Activated naive CD4-positive, alpha-beta T cell treated with anti-CD3 and anti-CD28 coated beads, Interleukin-2, amount 50 U/mL, for 72 hours (primary cell): Measurements from ENCODE around the gene TENM3. TPM values are rescaled to one million over a fixed set of nuclear protein-coding genes. Genes with fewer than 3 reads are reported as not detected.
"Not testable (repeated sequence)": the region's sequence is repeated elsewhere in the genome, so short reads cannot be mapped to it uniquely, and the experiment has no call there.

Experiments used
- ATAC-seq, 2 donors: fragments of 150-1000 bp; cut with Tn5 transposase; 2 replicates each; pipeline ENCODE4 v1.10.0; 2021; ENCODE audit warnings: mild to moderate bottlenecking in 2 of 2, moderate library complexity in 2 of 2
- DNase-seq, 2 donors: peaks; one replicate each; pipeline ENCODE4 v3.0.0; 2021 to 2022; ENCODE audit warnings: low spot score in 2 of 2
- H3K27ac Mint-ChIP-seq, 2 donors: one replicate each; pipeline ENCODE4 v1.8.0; 2022; ENCODE audit warnings: mild to moderate bottlenecking in 2 of 2, mixed read lengths in 2 of 2
- H3K36me3 Mint-ChIP-seq, 2 donors: one replicate each; pipeline ENCODE4 v1.8.0; 2022; ENCODE audit warnings: mixed read lengths in 2 of 2
- H3K9me3 Mint-ChIP-seq, 2 donors: one replicate each; pipeline ENCODE4 v1.8.0; 2022; ENCODE audit warnings: mixed read lengths in 2 of 2
- total RNA-seq, 2 donors: library from RNA; stranded (reverse); gene quantifications; one replicate each; pipeline ENCODE4 v1.2.3, GENCODE V29; 2022

Gene TENM3
- total RNA-seq, 2 donors from 2014 or later: not detected

GRCh38 chr4:182380771-182381181 is 137.6 kb downstream of the TENM3 start:
- no peaks in the 10 kb centered on the region for H3K9me3 Mint-ChIP-seq
- H3K27ac Mint-ChIP-seq: no peak overlapping the region
- no peak for DNase-seq
- H3K36me3 Mint-ChIP-seq: peaks cover 0 to 7% of the 10 kb centered on the region in 2 donors
- no peak for ATAC-seq

GRCh38 chr4:182382941-182383340 is 139.7 kb downstream of the TENM3 start:
- ATAC-seq (no peak), DNase-seq (no peak)
- Mint-ChIP-seq H3K9me3 (no peaks in the 10 kb centered on the region), H3K36me3 (peaks cover 0 to 4% of the 10 kb centered on the region in 2 donors), H3K27ac (no peak overlapping the region)

- Mint-ChIP-seq H3K9me3 (no peaks in the 10 kb centered on the region), H3K27ac (no peak overlapping the region), H3K36me3 (no peaks in the 10 kb centered on the region)
- ATAC-seq (no peak), DNase-seq (no peak)
Observed at GRCh38 chr4:182384631-182385091, 141.5 kb downstream of the TENM3 start.

- Mint-ChIP-seq H3K27ac (no peak overlapping the region), H3K9me3 (no peaks in the 10 kb centered on the region), H3K36me3 (no peaks in the 10 kb centered on the region)
- DNase-seq (no peak), ATAC-seq (no peak)
Observed at GRCh38 chr4:182385897-182386296, 142.7 kb downstream of the TENM3 start.

- H3K36me3 Mint-ChIP-seq, DNase-seq, H3K27ac Mint-ChIP-seq, ATAC-seq, H3K9me3 Mint-ChIP-seq: not testable (repeated sequence)
Observed at GRCh38 chr4:182386576-182386975, 143.4 kb downstream of the TENM3 start.

GRCh38 chr4:182391111-182391684 is 148.0 kb downstream of the TENM3 start:
- no peak for DNase-seq
- no peak for ATAC-seq
- Mint-ChIP-seq H3K27ac (no peak overlapping the region), H3K9me3 (no peaks in the 10 kb centered on the region), H3K36me3 (no peaks in the 10 kb centered on the region)

GRCh38 chr4:182394181-182394580 is 151.0 kb downstream of the TENM3 start:
- ATAC-seq (no peak), DNase-seq (no peak)
- no peaks in the 10 kb centered on the region for H3K9me3 Mint-ChIP-seq
- no peaks in the 10 kb centered on the region for H3K36me3 Mint-ChIP-seq
- no peak overlapping the region for H3K27ac Mint-ChIP-seq

GRCh38 chr4:182400081-182400480 is 156.9 kb downstream of the TENM3 start:
- DNase-seq: no peak
- ATAC-seq: no peak
- H3K36me3 Mint-ChIP-seq: no peaks in the 10 kb centered on the region
- H3K27ac Mint-ChIP-seq: no peak overlapping the region
- H3K9me3 Mint-ChIP-seq: no peaks in the 10 kb centered on the region

- no peak for ATAC-seq
- Mint-ChIP-seq H3K27ac (no peak overlapping the region), H3K9me3 (no peaks in the 10 kb centered on the region), H3K36me3 (no peaks in the 10 kb centered on the region)
- DNase-seq: no peak
Observed at GRCh38 chr4:182400790-182401189, 157.6 kb downstream of the TENM3 start.

GRCh38 chr4:182404376-182404775 is 161.2 kb downstream of the TENM3 start:
- Mint-ChIP-seq H3K9me3 (no peaks in the 10 kb centered on the region), H3K27ac (no peak overlapping the region), H3K36me3 (no peaks in the 10 kb centered on the region)
- DNase-seq: no peak
- no peak for ATAC-seq

GRCh38 chr4:182405087-182405486 is 161.9 kb downstream of the TENM3 start:
- Mint-ChIP-seq H3K27ac (no peak overlapping the region), H3K36me3 (no peaks in the 10 kb centered on the region)

GRCh38 chr4:182409271-182409670 is 166.1 kb downstream of the TENM3 start:
- Mint-ChIP-seq H3K9me3 (peaks cover 6 to 9% of the 10 kb centered on the region in 2 donors), H3K36me3 (peaks cover 4 to 6% of the 10 kb centered on the region in 2 donors), H3K27ac (no peak overlapping the region)
- ATAC-seq (no peak), DNase-seq (no peak)

More at GRCh38 chr4:182405087-182405486, 161.9 kb downstream of the TENM3 start:
- H3K9me3 Mint-ChIP-seq: no peaks in the 10 kb centered on the region
- ATAC-seq (no peak), DNase-seq (no peak)

- no peak overlapping the region for H3K27ac Mint-ChIP-seq
- no peak for ATAC-seq
- H3K9me3 Mint-ChIP-seq: peaks cover 6 to 9% of the 10 kb centered on the region in 2 donors
- peaks cover 4 to 6% of the 10 kb centered on the region in 2 donors for H3K36me3 Mint-ChIP-seq
- no peak for DNase-seq
Observed at GRCh38 chr4:182411391-182411790, 168.2 kb downstream of the TENM3 start.

GRCh38 chr4:182413550-182413949 is 170.3 kb downstream of the TENM3 start:
- no peak for DNase-seq
- Mint-ChIP-seq H3K27ac (no peak overlapping the region), H3K36me3 (peaks cover 4 to 6% of the 10 kb centered on the region in 2 donors), H3K9me3 (peaks cover 6 to 9% of the 10 kb centered on the region in 2 donors)
- no peak for ATAC-seq

- DNase-seq: no peak
- Mint-ChIP-seq H3K36me3 (peaks cover 4 to 6% of the 10 kb centered on the region in 2 donors), H3K27ac (no peak overlapping the region), H3K9me3 (peaks cover 6 to 9% of the 10 kb centered on the region in 2 donors)
- no peak for ATAC-seq
Observed at GRCh38 chr4:182415116-182415515, 171.9 kb downstream of the TENM3 start.

GRCh38 chr4:182416067-182416466 is 172.9 kb downstream of the TENM3 start:
- Mint-ChIP-seq H3K27ac (no peak overlapping the region), H3K9me3 (peaks cover 6 to 9% of the 10 kb centered on the region in 2 donors), H3K36me3 (peaks cover 4 to 6% of the 10 kb centered on the region in 2 donors)
- ATAC-seq (no peak), DNase-seq (no peak)

- Mint-ChIP-seq H3K36me3 (peaks cover 0 to 1% of the 10 kb centered on the region in 2 donors), H3K9me3 (peaks cover 0 to under 1% of the 10 kb centered on the region in 2 donors), H3K27ac (no peak overlapping the region)
- DNase-seq (no peak), ATAC-seq (no peak)
Observed at GRCh38 chr4:182418054-182418734, 175.0 kb downstream of the TENM3 start.

- Mint-ChIP-seq H3K9me3 (no peaks in the 10 kb centered on the region), H3K27ac (no peak overlapping the region), H3K36me3 (no peaks in the 10 kb centered on the region)
- ATAC-seq (no peak), DNase-seq (no peak)
Observed at GRCh38 chr4:182420189-182420588, 177.0 kb downstream of the TENM3 start.
